ENCODE data around the gene C10orf88.
A peak's percentile ranks its signal among the peaks of the same experiment; 100 is the strongest.
"Not testable (repeated sequence)": the region's sequence is repeated elsewhere in the genome, so short reads cannot be mapped to it uniquely, and the experiment has no call there.

The C10orf88 gene

DNA sequence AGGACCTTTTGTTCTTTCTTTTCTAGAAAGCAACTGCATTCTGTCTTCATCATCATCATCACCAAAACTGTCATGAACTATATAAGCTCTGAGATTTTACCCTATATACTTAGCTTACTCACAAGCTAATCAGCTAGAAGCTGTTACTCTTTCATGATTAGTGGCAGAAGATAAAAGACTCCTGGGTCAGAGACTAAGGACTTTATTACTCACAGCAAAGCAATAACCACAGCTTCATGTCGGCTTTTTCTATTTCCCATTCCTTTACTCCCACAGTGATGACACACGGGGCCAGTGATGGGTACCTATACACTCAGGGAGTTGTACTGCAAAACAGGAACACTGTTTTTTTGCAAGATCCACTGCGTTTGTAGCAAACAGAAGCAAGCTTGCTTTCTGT is 8.4 kb upstream of the C10orf88 start:
- DNase-seq (ENCODE audit: low read depth) = no peak

DNA sequence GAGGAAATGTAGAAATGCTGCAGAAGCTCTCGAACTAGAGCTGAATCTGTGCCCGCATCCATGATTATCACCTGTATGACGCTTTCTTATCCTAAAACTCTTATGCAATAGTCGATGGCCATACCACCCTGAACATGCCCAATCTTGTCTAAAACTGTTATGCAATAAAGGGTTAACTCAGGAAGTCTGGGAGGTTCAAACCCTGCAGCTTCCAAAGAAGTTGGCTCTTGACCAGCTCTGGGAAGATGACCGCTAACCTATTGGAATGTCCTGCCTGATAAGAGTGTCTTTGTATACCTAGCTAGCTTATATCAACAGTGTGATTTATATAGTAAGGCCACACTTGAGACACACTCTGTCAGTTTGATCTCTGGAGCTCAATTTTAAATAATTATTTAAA is 3.4 kb upstream of the C10orf88 start:
- DNase-seq (ENCODE audit: low read depth) = no peak

DNA sequence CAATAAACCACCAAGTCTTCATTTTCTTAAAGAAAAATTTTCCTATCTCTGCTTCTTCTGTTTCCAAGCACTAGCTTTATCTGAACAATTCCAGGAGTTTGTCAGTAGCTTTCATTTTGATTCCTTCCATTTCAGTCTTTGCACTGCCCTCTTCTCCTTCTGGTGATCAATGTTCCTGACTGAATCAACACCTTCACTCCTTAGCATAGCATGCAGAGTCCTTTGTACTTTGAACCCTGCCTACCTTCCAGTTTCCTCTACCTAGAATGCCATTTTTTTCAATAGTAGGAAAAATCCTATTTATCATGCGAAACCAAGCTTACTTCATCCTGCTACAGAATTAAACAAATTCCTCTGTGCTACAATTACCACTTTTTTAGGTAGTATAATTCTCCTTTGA is 1.9 kb upstream of the C10orf88 start:
- DNase-seq (ENCODE audit: low read depth) = no peak

DNA sequence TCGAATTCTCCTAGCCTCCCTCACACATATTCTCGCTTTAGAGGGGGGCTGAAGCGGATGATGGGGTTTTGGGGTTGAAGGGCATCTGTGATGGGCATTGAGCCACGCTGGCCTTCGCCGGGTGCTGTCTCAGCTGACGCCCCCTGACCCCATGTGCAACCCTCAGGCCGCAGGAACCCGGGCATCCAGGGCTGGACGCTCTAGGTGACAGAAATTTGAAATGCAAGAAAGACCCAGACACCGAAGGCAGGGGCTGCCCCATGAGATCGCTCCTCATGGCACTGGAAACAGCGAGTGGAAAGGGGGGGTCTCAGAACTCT is 664 bp upstream of the C10orf88 start:
- no peak for DNase-seq (ENCODE audit: low read depth)

DNA sequence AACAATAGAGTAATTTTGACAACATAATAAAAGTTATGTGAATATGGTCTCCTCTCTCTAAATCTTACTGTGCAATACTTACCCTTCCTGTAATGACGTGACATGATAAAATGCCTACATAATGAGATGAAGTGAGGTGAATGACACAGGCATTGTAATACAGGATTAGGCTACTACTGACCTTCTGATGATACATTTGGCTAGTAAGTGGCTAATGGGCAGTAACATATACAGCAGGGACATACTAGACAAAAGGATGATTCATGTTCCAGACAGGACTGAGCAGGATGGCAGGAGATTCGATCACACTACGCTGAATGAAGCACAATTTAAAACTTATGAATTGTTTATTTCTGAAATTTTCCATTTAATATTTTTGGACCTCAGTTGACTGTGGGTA is 4.7 kb downstream of the C10orf88 start:
- no peak for DNase-seq (ENCODE audit: low read depth)

DNA sequence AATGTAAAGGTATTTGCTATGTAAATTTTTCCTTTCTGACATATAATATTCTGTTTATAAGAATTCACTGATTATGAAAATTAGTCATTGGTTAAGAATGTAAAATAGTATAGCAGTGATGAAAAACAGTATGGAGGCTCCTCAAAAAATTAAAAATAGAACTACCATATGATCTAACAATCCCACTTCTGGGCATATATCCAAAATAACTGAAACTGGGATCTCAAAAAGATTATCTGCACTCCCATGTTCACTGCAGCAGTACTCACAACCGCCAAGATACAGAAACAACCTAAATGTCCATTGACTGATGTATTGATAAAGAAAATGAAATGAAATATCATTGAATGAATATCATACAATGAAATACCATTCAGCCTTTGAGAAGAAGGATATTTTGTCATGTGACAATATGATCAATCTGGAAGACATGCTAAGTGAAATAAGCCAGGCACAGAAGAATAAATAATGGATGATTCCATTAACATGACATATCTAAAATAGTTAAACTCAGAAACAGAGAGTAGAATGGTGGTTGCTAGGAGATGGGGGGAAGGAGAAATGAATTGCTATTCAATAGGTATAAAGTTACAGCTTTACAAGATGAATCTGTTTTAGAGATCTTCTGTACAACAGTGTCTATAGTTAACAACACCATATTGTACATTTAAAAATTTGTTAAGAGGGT is 14.0 kb downstream of the C10orf88 start:
- DNase-seq (ENCODE audit: low read depth) = no peak

DNA sequence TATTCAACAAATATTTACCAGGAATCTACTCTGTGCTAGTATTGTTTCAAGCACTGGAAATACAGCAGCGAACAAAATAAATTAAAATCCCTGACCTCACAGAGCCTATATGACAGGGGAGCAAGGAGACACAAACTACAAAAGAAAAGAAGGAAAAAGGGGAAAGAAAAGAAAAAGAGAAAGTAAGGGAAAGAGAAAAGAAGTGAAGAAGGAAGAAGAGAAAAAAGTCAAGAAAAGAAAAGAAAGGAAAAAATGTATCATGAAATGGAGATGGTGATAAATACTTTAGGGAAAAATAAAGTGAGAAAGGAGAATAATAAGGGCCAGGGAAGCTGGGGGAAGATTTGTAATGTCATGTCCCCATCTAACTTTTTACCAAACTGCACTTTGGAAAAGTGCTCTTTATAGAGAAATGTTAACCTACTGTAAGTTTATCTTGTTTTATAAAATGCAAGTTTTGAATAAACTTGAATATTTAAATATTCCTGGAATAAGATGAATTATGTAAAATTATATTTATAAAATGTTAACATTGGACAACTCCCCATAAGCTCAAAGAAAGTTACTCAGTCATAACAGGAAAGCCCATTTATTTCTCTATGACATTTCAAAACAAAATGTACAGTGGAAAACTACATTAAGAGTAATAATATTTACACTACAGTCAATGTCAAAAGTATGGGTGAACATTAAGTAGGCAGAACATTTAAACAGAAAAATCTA is 14.7 kb downstream of the C10orf88 start:
- DNase-seq (ENCODE audit: low read depth) = no peak

DNA sequence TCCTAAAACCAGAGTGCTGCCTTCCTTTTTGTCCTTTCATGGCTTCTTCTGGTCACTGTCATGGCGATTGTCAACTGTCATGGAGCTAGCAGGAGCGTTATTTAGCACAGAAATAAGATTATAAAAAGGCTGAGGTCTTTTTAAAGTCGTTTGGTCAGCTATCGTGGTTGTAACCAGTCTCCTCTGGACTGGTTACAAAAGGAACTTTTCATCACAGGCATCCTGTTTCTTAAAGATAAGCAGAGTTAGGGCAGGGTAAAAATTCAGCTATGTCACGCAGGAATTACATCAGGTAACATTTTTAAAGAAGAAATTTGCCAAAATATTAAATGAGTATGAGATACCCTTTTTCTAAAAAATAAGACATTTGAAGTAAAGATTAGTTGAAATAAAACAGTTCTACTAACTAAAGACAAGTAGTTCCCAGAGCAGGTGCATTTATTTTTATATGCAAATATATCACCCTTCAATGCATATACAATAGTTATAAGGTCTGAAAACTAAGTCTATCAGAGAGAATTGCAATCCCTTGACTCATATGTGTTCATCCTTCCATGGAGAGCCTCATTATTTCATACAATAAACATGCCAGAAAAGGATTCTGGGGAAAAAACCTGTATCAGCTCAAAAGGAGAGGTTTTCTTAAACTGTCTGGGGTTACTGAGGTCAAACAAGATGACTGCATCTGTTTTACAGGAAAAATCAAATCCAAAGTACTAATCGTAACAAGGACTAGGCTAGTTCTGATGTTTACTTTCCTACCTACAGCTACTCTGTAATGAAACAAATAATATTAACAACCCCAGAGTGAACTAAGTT is 22.7 kb downstream of the C10orf88 start:
- DNase-seq (ENCODE audit: low read depth) = no peak

DNA sequence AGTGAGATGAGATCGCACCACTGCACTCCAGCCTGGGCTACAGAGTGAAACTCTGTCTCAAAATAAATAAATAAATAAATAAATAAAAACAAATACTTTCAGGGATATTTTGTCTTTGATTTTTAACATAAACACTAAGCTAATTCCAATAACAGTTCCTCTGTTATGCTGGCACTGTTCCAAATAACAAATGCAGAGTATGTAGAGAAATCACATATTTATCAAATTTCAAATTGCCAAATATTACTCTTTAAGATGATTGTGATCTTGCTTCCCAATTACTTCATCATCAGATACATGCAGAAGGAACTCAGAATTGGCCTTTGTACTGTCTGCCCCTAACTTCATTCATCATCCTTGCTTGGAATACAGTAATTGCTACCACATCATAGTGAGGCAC is 23.9 kb downstream of the C10orf88 start:
- no peak for DNase-seq (ENCODE audit: low read depth)

DNA sequence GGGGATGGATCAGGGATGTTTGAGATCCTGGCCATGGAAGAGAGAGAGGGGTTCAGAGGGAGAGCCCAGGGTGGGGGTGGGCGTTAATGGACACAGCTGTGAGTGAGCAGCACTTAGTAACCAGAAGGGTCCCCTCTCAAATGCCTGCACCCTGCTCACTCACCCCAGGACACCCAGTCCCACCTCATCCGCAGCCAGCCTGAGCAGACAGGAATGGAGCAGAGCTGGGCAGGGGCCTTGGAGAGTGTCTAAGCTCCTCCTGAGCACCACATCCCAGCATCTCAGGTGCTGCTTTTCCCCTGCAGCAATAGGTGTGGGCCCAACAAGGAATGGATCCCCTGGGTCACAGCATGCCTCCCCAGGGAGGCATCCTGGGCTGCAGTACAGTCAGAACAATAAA is 38.3 kb downstream of the C10orf88 start:
- DNase-seq (ENCODE audit: low read depth) = no peak

DNA sequence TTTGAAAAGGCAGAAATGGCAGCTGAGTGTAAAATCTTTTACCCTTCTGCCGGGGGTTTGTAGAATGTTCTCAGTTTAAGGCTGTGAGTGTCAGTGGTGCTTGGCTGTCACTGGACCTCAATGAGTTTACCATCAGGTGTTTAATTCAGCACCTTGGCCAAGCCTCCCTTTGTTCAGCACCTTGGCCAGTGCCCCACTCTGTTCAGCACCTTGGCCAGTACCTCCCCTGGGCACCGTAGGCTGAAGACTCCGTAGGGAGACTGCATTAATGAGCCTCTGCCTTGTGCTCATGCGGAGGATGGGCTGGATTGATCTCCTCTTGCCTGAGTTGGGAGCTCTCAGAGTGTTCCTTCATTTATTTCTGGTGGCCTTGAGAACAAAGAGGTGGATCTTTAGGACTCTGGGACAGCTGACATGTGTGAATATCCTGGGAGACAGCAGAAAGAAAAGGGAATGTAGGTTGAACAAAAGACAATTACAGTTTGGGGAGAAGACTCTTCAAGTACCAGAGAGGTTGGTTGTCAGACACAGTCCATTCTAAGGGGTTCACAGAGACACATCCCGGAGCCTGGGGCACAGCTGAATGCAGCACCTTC is 42.0 kb downstream of the C10orf88 start:
- DNase-seq (ENCODE audit: low read depth) = peak; percentile 12

DNA sequence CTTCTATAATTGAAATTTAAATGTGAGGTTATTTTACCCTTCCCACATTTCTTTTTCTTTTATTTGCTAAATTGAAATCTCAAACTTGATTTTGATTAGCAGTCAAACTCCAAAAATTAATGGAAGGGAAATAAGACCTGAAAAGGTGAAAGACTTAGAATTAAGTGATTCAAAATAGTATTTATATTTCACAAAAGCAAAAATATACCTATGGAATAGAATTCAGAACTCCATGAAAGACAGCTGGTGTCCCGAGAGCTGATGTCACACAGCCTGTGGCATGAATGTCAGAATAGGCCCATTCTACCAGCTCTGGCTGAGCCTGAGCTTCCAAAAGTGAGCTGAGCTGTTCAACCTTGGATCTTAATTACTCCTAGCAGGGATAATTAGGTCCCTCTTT is 43.7 kb downstream of the C10orf88 start, which contains the start of gene FAM24A:
Gene FAM24A, plus strand, starts transcription at position 301 of the 400 bp plus-strand sequence. CDS start 1,025 bp downstream, outside the sequence.
- DNase-seq (ENCODE audit: low read depth) = no peak

DNA sequence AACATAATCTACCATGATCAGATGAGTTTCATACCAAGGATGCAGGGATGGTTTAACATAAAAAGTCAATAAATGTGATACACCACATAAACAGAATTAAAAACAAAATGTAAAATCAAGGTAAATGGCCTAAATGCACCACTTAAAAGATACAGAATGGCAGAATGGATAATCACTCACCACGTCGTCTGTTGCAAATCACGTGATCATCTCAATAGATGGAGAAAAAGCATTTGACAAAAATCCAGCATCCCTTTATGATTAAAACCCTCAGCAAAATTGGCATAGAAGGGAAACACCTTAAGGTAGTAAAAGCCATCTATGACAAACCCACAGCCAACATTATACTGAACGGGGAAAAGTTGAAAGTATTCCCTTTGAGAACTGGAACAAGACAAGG is 50.2 kb downstream of the C10orf88 start:
- DNase-seq (ENCODE audit: low read depth) = not testable (repeated sequence)

DNA sequence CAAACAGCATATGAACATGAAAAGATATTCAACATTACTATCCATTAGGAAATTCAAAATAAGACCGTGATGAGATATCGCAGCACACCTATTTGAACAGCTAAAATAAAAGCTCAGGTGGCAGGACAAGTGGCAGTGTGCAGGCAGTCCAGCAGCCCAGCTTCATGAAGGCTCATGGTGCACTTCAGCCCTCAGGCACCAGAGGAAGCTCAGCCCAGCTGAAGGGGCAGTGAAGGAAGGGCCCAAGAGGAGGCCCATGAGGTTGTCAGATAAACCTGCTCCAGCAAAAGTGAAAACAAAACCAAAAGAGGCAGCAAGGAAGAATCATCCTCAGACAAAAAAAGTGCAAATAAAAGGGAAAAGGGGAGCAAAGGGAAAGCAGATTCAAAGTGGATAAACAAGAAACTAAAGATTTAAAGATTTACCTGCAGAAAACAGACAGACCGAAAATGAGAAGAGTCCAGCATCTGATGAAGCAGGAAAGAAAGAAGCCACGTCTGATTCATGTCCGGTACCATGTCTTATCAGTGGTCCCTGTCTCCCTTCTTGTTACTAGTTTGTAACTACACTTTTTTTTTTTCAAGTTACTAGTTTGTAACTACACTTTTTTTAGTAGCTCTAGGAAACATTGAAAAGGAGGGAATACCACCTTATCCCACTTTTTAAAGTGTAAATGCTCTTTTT is 59.6 kb downstream of the C10orf88 start:
- DNase-seq (ENCODE audit: low read depth) = no peak

DNA sequence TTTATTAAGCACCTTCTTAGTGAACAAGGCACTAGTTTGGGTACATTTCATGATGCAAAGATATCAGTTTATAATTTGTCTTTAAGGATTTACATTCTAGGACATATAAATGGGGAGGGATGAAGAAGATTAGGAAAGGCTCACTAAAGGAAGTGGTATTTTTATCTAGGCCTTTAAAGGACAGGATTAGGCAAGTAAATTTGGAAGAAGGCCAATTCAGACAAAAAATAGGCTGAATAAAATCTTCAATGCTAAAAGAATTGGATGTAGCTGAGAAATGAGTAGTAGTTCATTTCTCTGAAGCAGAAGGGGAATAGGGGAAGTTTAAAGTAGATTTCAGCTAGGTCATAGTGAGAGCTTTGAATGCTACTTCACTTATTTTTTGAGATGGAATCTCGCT is 69.9 kb downstream of the C10orf88 start:
- DNase-seq (ENCODE audit: low read depth) = no peak

DNA sequence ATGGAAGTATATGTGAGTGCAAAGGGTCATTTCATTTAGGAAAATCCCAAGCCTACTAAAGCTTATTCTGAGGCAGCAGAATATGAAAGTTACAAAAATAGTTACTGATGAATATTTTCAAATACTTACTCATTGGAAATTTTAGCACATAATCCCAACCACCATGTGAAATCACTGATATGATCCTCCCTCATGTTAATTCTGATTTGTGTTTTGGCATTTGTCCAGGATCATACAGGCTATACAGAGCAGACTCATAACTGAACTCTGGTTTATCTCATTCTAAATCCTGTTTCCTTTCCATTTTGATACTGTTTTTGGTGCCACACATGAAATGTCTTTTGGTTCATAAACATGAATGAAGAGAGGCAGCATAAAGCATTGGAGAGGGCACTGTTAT is 71.3 kb downstream of the C10orf88 start:
- DNase-seq (ENCODE audit: low read depth) = no peak

All from T follicular helper cell (primary cell).